ENCODE results near the gene ABCA6. TPM values are rescaled to one million over a fixed set of nuclear protein-coding genes. Genes with fewer than 3 reads are reported as not detected.

Gene ABCA6
- total and polyA plus RNA-seq, 9 of the 15 experiments (the other 6 are each of a cell fraction or from before 2014, with no cell fraction given) = 0.06 to 0.73 (median 0.15) TPM

DNA sequence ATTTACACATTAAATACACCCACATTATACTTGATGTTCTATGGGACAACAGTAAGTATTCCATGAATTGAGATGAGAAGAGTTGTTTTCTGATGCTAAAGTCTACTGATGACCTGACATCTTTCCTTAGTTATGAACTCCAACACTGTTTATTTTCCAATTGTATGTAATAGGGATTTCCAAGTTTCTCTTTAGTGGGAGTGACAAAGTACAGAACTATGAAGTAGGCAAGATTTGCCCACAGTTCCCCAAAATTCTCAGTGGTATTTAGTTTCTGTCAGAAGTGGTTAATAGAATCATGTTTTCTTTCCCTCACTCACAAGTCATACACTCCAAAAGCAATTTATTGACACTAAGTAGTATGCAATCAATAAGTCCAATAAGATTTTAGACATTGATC lies 22.5 kb upstream of the ABCA6 start (continued):
- TF ChIP-seq, protein P1, sequence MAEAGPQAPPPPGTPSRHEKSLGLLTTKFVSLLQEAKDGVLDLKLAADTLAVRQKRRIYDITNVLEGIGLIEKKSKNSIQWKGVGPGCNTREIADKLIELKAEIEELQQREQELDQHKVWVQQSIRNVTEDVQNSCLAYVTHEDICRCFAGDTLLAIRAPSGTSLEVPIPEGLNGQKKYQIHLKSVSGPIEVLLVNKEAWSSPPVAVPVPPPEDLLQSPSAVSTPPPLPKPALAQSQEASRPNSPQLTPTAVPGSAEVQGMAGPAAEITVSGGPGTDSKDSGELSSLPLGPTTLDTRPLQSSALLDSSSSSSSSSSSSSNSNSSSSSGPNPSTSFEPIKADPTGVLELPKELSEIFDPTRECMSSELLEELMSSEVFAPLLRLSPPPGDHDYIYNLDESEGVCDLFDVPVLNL (CRISPR knock-in tag; IDR thresholded peaks at IDR 0.05; ENCODE audit: low read depth) = no peak
- TF ChIP-seq CBX1 (IDR thresholded peaks at IDR 0.05; ENCODE audit: low read depth) (no peak), C11orf30 (IDR thresholded peaks at IDR 0.05; ENCODE audit: low read depth) (no peak)

GRCh38 chr17:69159418-69159817 lies 17.7 kb upstream of the ABCA6 start:
- no peak for DNase-seq (ENCODE audit: extremely low read depth in 1 of 4, low spot score in 3 of 4)
- no peak for FAIRE-seq
- H3K9ac ChIP-seq (ENCODE audit: insufficient read depth in 1 of 2, low read depth in 2 of 2, low read length in 2 of 2) = no peak overlapping the region
- no peaks in the 10 kb centered on the region for H3K9me1 ChIP-seq (ENCODE audit: control insufficient read depth, insufficient read depth, low read length)
- no peak overlapping the region for H3K27ac ChIP-seq (ENCODE audit: extremely low read depth, low read depth, low read length)
- BruUV-seq (replicated peaks) = no TSS peak
- ChIA-PET CTCF (ENCODE audit: low intra/inter-chr PET ratio) (no interaction called here), POLR2A (no interaction called here)
- no peak overlapping the region for H3K4me3 ChIP-seq
- ATAC-seq = no peak
- no peaks in the 10 kb centered on the region for H3K27me3 ChIP-seq (ENCODE audit: control insufficient read depth in 2 of 2, insufficient read depth in 2 of 2, low read length in 2 of 2)
- no peak overlapping the region for H3K4me2 ChIP-seq (ENCODE audit: insufficient read depth, low read length)
- no peak for TF ChIP-seq ELF4 (CRISPR knock-in tag; IDR thresholded peaks at IDR 0.05)
- TF ChIP-seq NR2C1 (IDR thresholded peaks at IDR 0.05) = no peak
- TF ChIP-seq NR2C1 (tag; IDR thresholded peaks at IDR 0.05) = no peak
- TF ChIP-seq ZNF41 (CRISPR knock-in tag; conservative IDR thresholded peaks at IDR 0.05) = no peak
- TF ChIP-seq HLTF (IDR thresholded peaks at IDR 0.05) = no peak
- TF ChIP-seq THAP12 (CRISPR knock-in tag; IDR thresholded peaks at IDR 0.05) = no peak
- TF ChIP-seq, protein P2, sequence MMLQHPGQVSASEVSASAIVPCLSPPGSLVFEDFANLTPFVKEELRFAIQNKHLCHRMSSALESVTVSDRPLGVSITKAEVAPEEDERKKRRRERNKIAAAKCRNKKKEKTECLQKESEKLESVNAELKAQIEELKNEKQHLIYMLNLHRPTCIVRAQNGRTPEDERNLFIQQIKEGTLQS (IDR thresholded peaks at IDR 0.05) = peak; percentile 67
- TF ChIP-seq, protein P2 (CRISPR knock-in tag; conservative IDR thresholded peaks at IDR 0.05) = no peak
- no peak for TF ChIP-seq CEBPG (CRISPR knock-in tag; IDR thresholded peaks at IDR 0.05)
- TF ChIP-seq CEBPG (tag; conservative IDR thresholded peaks at IDR 0.05 in 1 of 2, IDR thresholded peaks at IDR 0.05 in 1 of 2) = peak in 1 of 2 experiments; percentile 50; a peak in 2 of 4 replicates
- TF ChIP-seq MYBL2 (IDR thresholded peaks at IDR 0.05; ENCODE audit: low read depth) = no peak
- TF ChIP-seq MYBL2 (CRISPR knock-in tag; IDR thresholded peaks at IDR 0.05; ENCODE audit: borderline replicate concordance) = no peak
- intact Hi-C loops (cut with micrococcal nuclease) (no loop called here), in situ Hi-C loops (cut with MboI) (no loop called here)
- H2AFZ ChIP-seq (ENCODE audit: low read depth, low read length) = no peak overlapping the region
- H3K36me3 ChIP-seq (ENCODE audit: control insufficient read depth, insufficient read depth, low read length) = no peaks in the 10 kb centered on the region
- H3K4me1 ChIP-seq (replicated peaks in 1 of 2; ENCODE audit: control insufficient read depth in 2 of 2, insufficient read depth in 2 of 2, low read length in 2 of 2) = no peaks in the 10 kb centered on the region
- no peaks in the 10 kb centered on the region; the same call in 1 of the 2 replicates for H3K9me3 ChIP-seq (replicated peaks; ENCODE audit: control insufficient read depth, insufficient read depth, low read depth, low read length)
- no peaks in the 10 kb centered on the region for H3K79me2 ChIP-seq (ENCODE audit: control insufficient read depth, insufficient read depth, low read length)
- H4K20me1 ChIP-seq (replicated peaks; ENCODE audit: control insufficient read depth, insufficient read depth, low read length) = no peaks in the 10 kb centered on the region

All from K562 (cell line).